ENCODE measurements around the gene KRT1.

KRT1 gene

DNA sequence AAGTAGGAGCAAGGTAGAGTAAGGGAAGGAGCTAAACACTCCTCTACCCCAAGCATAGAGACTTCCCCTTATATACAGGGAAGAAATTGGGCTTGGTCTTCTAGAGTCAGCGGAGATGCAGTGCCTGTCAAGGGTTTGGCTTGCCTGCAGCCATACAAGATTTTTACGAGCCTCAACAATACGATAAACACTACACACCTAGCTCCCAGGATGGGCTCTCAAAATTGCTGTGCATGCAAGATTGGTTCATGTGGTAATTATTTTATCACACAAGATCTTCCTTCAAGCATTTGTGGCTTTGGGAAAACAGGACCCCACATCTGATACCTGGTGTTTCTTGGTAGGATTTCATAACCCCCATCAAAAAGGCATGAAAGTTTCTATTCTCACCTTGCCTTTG is at the start of gene KRT1:
Gene KRT1, minus strand, starts transcription at position 45 of the 400 bp plus-strand sequence. CDS start 59 bp downstream, outside the sequence.
- no peak within 1 kb of the TSS for H3K27ac ChIP-seq (ENCODE audit: low read depth, low read length)
- H3K9me3 ChIP-seq (ENCODE audit: control insufficient read depth, insufficient read depth, low read depth, low read length): no peaks in the 10 kb centered on the region
- no peaks in the 10 kb centered on the region for H3K36me3 ChIP-seq (ENCODE audit: control insufficient read depth, insufficient read depth, low read length)
- H3K4me1 ChIP-seq (ENCODE audit: control insufficient read depth, insufficient read depth, low read length): no peaks in the 10 kb centered on the region
- H3K27me3 ChIP-seq (ENCODE audit: control insufficient read depth, insufficient read depth, low read length): peaks cover 30% of the 10 kb centered on the region; the same call in 1 of the 2 replicates
- no peak within 1 kb of the TSS for H3K9ac ChIP-seq (ENCODE audit: low read length)
- H3K4me3 ChIP-seq (ENCODE audit: low read depth, low read length): no peak within 1 kb of the TSS

DNA sequence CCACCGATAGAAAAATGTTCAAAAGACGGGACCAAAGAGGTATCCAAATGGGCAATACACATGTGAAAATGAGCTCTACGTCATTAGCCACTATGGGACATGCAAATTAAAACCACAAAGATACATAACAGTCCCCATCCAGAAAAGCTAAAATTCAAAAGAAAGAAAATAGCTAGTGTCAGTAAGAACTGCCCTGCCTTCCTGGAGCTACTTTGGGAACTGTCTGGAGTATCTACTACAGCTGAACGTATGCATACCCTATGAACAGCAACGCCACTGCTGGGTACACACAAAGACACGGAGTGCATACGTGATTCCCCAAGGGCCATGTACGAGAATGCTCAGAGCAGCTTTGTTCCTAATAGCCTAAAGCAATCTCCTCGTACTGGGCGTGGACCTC is 48.9 kb upstream of the KRT1 start:
- Histone ChIP-seq H3K4me1 (ENCODE audit: control insufficient read depth, insufficient read depth, low read length) (no peaks in the 10 kb centered on the region), H3K4me3 (ENCODE audit: low read depth, low read length) (no peak overlapping the region), H3K36me3 (ENCODE audit: control insufficient read depth, insufficient read depth, low read length) (no peaks in the 10 kb centered on the region), H3K27me3 (ENCODE audit: control insufficient read depth, insufficient read depth, low read length) (peaks cover 67% of the 10 kb centered on the region), H3K9ac (ENCODE audit: low read length) (no peak overlapping the region), H3K9me3 (ENCODE audit: control insufficient read depth, insufficient read depth, low read depth, low read length) (no peaks in the 10 kb centered on the region), H3K27ac (ENCODE audit: low read depth, low read length) (no peak overlapping the region)

DNA sequence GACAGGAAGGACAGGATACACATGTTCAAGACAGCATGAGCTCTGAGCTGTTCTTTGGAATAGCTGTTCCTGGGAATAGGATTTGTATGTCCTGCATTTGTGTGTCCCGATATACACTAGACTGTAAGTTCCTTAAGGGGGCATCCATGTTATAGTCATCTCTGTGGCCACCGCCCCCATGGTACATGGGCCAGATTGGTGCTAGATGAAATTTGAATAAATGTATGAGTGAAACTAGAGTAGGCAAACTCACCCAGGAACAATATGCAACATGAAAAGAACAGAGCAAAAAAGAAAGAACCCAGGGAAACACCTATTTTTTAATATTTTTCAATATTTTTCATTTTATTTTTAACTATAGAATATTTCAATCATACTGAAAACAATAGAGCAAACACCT is 48.2 kb upstream of the KRT1 start:
- H3K9me3 ChIP-seq (ENCODE audit: control insufficient read depth, insufficient read depth, low read depth, low read length): no peaks in the 10 kb centered on the region
- no peak overlapping the region for H3K4me3 ChIP-seq (ENCODE audit: low read depth, low read length)
- H3K36me3 ChIP-seq (ENCODE audit: control insufficient read depth, insufficient read depth, low read length): no peaks in the 10 kb centered on the region
- H3K9ac ChIP-seq (ENCODE audit: low read length): no peak overlapping the region
- H3K27me3 ChIP-seq (ENCODE audit: control insufficient read depth, insufficient read depth, low read length): peaks cover 60% of the 10 kb centered on the region
- no peak overlapping the region for H3K27ac ChIP-seq (ENCODE audit: low read depth, low read length)
- H3K4me1 ChIP-seq (ENCODE audit: control insufficient read depth, insufficient read depth, low read length): no peaks in the 10 kb centered on the region

DNA sequence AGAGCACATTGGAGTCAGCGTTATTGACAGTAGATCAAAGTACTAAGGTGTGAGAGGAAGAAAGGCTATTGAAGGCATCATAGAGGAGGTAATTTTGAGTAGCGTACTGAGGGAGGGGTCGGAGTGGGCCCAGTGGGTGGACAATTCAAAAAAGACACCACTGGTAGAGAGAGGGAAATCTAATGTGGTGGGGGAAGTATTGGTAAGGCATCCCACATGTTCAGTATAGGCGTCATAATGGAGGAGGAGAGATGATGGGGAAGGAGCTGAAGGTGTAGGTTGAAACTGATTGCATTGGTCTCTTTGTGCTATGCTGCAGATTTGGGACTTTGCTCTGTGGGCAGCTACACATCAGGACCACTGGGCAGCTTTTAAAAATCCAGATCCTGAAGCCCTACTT is 46.8 kb upstream of the KRT1 start:
- H3K36me3 ChIP-seq (ENCODE audit: control insufficient read depth, insufficient read depth, low read length): no peaks in the 10 kb centered on the region
- H3K9ac ChIP-seq (ENCODE audit: low read length): no peak overlapping the region
- no peaks in the 10 kb centered on the region for H3K9me3 ChIP-seq (ENCODE audit: control insufficient read depth, insufficient read depth, low read depth, low read length)
- no peak overlapping the region for H3K27ac ChIP-seq (ENCODE audit: low read depth, low read length)
- H3K4me1 ChIP-seq (ENCODE audit: control insufficient read depth, insufficient read depth, low read length): no peaks in the 10 kb centered on the region
- peaks cover 52% of the 10 kb centered on the region for H3K27me3 ChIP-seq (ENCODE audit: control insufficient read depth, insufficient read depth, low read length)
- no peak overlapping the region for H3K4me3 ChIP-seq (ENCODE audit: low read depth, low read length)

DNA sequence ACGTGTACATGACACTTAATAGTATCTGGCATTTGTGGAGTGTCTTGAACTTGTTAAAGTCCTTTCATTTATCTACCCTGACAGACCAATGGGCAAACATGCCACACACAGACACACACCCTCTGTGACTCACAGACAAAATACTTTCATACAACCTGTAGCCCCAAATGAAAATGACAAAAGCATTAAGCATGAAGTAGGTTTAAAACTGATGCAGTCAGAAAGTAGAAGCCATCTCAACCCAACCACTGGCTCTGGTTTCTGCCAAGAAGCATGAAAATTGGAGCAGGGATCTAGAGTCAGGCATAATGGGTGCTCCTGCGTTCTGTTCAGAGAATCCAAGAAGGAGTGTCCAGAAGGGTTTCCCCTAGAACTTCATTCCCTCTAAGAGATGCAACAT is 46.2 kb upstream of the KRT1 start:
- no peaks in the 10 kb centered on the region for H3K4me1 ChIP-seq (ENCODE audit: control insufficient read depth, insufficient read depth, low read length)
- no peaks in the 10 kb centered on the region for H3K36me3 ChIP-seq (ENCODE audit: control insufficient read depth, insufficient read depth, low read length)
- H3K9ac ChIP-seq (ENCODE audit: low read length): no peak overlapping the region
- H3K27ac ChIP-seq (ENCODE audit: low read depth, low read length): no peak overlapping the region
- H3K27me3 ChIP-seq (ENCODE audit: control insufficient read depth, insufficient read depth, low read length): peaks cover 47% of the 10 kb centered on the region
- H3K4me3 ChIP-seq (ENCODE audit: low read depth, low read length): no peak overlapping the region
- H3K9me3 ChIP-seq (ENCODE audit: control insufficient read depth, insufficient read depth, low read depth, low read length): no peaks in the 10 kb centered on the region

- Histone ChIP-seq H3K27me3 (ENCODE audit: control insufficient read depth, insufficient read depth, low read length) (peaks cover 32% of the 10 kb centered on the region; the same call in 1 of the 2 replicates), H3K27ac (ENCODE audit: low read depth, low read length) (no peak overlapping the region), H3K4me3 (ENCODE audit: low read depth, low read length) (no peak overlapping the region), H3K4me1 (ENCODE audit: control insufficient read depth, insufficient read depth, low read length) (no peaks in the 10 kb centered on the region), H3K9ac (ENCODE audit: low read length) (no peak overlapping the region), H3K9me3 (ENCODE audit: control insufficient read depth, insufficient read depth, low read depth, low read length) (no peaks in the 10 kb centered on the region), H3K36me3 (ENCODE audit: control insufficient read depth, insufficient read depth, low read length) (no peaks in the 10 kb centered on the region)
Measured at GRCh38 chr12:52724384-52724783, 44.2 kb upstream of the KRT1 start.

- H3K4me3 ChIP-seq (ENCODE audit: low read depth, low read length): no peak overlapping the region
- H3K4me1 ChIP-seq (ENCODE audit: control insufficient read depth, insufficient read depth, low read length): no peaks in the 10 kb centered on the region
- no peak overlapping the region for H3K9ac ChIP-seq (ENCODE audit: low read length)
- H3K27me3 ChIP-seq (ENCODE audit: control insufficient read depth, insufficient read depth, low read length): peaks cover 32% of the 10 kb centered on the region; the same call in 1 of the 2 replicates
- no peaks in the 10 kb centered on the region for H3K36me3 ChIP-seq (ENCODE audit: control insufficient read depth, insufficient read depth, low read length)
- H3K9me3 ChIP-seq (ENCODE audit: control insufficient read depth, insufficient read depth, low read depth, low read length): no peaks in the 10 kb centered on the region
- H3K27ac ChIP-seq (ENCODE audit: low read depth, low read length): no peak overlapping the region
Measured at GRCh38 chr12:52722680-52723079, 42.5 kb upstream of the KRT1 start.

- H3K9ac ChIP-seq (ENCODE audit: low read length): no peak overlapping the region
- H3K9me3 ChIP-seq (ENCODE audit: control insufficient read depth, insufficient read depth, low read depth, low read length): no peaks in the 10 kb centered on the region
- H3K4me1 ChIP-seq (ENCODE audit: control insufficient read depth, insufficient read depth, low read length): no peaks in the 10 kb centered on the region
- H3K27me3 ChIP-seq (ENCODE audit: control insufficient read depth, insufficient read depth, low read length): peaks cover 28% of the 10 kb centered on the region; the same call in 1 of the 2 replicates
- no peak overlapping the region for H3K4me3 ChIP-seq (ENCODE audit: low read depth, low read length)
- no peaks in the 10 kb centered on the region for H3K36me3 ChIP-seq (ENCODE audit: control insufficient read depth, insufficient read depth, low read length)
- no peak overlapping the region for H3K27ac ChIP-seq (ENCODE audit: low read depth, low read length)
Measured at GRCh38 chr12:52721838-52722470, 41.7 kb upstream of the KRT1 start.

- Histone ChIP-seq H3K4me1 (ENCODE audit: control insufficient read depth, insufficient read depth, low read length) (no peaks in the 10 kb centered on the region), H3K9ac (ENCODE audit: low read length) (no peak overlapping the region), H3K27me3 (ENCODE audit: control insufficient read depth, insufficient read depth, low read length) (peaks cover 30% of the 10 kb centered on the region), H3K27ac (ENCODE audit: low read depth, low read length) (no peak overlapping the region), H3K4me3 (ENCODE audit: low read depth, low read length) (no peak overlapping the region), H3K9me3 (ENCODE audit: control insufficient read depth, insufficient read depth, low read depth, low read length) (no peaks in the 10 kb centered on the region), H3K36me3 (ENCODE audit: control insufficient read depth, insufficient read depth, low read length) (no peaks in the 10 kb centered on the region)
Measured at GRCh38 chr12:52720365-52720886, 40.2 kb upstream of the KRT1 start.

GRCh38 chr12:52716061-52716460 is 35.9 kb upstream of the KRT1 start:
- H3K4me1 ChIP-seq (ENCODE audit: control insufficient read depth, insufficient read depth, low read length): peaks cover 4% of the 10 kb centered on the region; the same call in 1 of the 2 replicates
- H3K9ac ChIP-seq (ENCODE audit: low read length): no peak overlapping the region
- no peak overlapping the region for H3K4me3 ChIP-seq (ENCODE audit: low read depth, low read length)
- H3K9me3 ChIP-seq (ENCODE audit: control insufficient read depth, insufficient read depth, low read depth, low read length): no peaks in the 10 kb centered on the region
- H3K27ac ChIP-seq (ENCODE audit: low read depth, low read length): no peak overlapping the region
- H3K27me3 ChIP-seq (ENCODE audit: control insufficient read depth, insufficient read depth, low read length): peaks cover 51% of the 10 kb centered on the region
- no peaks in the 10 kb centered on the region for H3K36me3 ChIP-seq (ENCODE audit: control insufficient read depth, insufficient read depth, low read length)

DNA sequence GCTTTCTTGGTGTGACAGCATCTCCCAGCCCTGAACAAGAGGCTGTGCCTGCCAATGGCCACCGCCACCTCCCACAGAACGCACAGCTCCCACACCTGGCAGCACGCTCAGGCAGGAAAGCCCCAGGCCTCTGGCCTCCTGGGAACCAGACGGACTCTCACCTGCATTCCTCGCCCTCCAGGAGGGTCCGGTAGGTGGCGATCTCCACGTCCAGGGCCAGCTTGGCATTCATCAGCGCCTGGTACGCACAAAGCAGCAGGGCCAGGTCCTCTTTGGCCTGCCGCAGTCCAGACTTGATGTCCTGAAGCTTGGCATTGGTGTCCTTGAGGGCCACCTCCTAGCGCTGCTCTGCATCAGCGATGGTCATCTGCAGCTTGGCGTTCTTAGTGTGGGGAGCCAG is 35.2 kb upstream of the KRT1 start:
- Histone ChIP-seq H3K9ac (ENCODE audit: low read length) (no peak overlapping the region), H3K4me1 (ENCODE audit: control insufficient read depth, insufficient read depth, low read length) (peaks cover 4% of the 10 kb centered on the region; the same call in 1 of the 2 replicates), H3K27ac (ENCODE audit: low read depth, low read length) (no peak overlapping the region), H3K9me3 (ENCODE audit: control insufficient read depth, insufficient read depth, low read depth, low read length) (no peaks in the 10 kb centered on the region), H3K36me3 (ENCODE audit: control insufficient read depth, insufficient read depth, low read length) (no peaks in the 10 kb centered on the region), H3K4me3 (ENCODE audit: low read depth, low read length) (no peak overlapping the region), H3K27me3 (ENCODE audit: control insufficient read depth, insufficient read depth, low read length) (peaks cover 51% of the 10 kb centered on the region)

Measured in HUES6 (cell line).